K562 (cell line): Measurements from ENCODE around the gene TRMT10B. TPM values are rescaled to one million over a fixed set of nuclear protein-coding genes. Genes with fewer than 3 reads are reported as not detected.

Experiments used
- CREM ChIP-seq: IDR thresholded peaks from 2 replicates; pipeline ENCODE4 v1.6.1; 2014; ENCODE audit warnings: antibody characterized with exemption, low read depth
- CTCF ChIP-seq, 3 experiments: IDR thresholded peaks in 2 of 3; conservative IDR thresholded peaks in 1 of 3; 2 replicates each; pipeline ENCODE4 v1.5.1; 2011 to 2012; ENCODE audit warnings: low read length in 3 of 3, mild to moderate bottlenecking in 3 of 3, control low read depth in 2 of 3, improper control_type of control experiment in 1 of 3, inconsistent platforms in 1 of 3, low read depth in 1 of 3, mixed read lengths in 1 of 3, moderate library complexity in 1 of 3; ENCODE audit not compliant: insufficient read depth in 2 of 3
- E2F5 ChIP-seq: sonication (generic); formaldehyde crosslinking; IDR thresholded peaks from 2 replicates; pipeline ENCODE4 v1.8.0; 2022; ENCODE audit warnings: mild to moderate bottlenecking, missing genetic modification reagents
- HDAC2 ChIP-seq: fragments of 450-650 bp; IDR thresholded peaks from 2 replicates; pipeline ENCODE4 v1.6.1; 2016; ENCODE audit warnings: mild to moderate bottlenecking
- HNRNPH1 ChIP-seq: fragments of 200-400 bp; formaldehyde crosslinking; optimal IDR thresholded peaks from 2 replicates; pipeline ENCODE3; 2017; ENCODE audit warnings: low read depth, mild to moderate bottlenecking, low read length, moderate library complexity
- ILF3 ChIP-seq: fragments of 450-650 bp; IDR thresholded peaks from 2 replicates; pipeline ENCODE4 v1.6.1; 2018; ENCODE audit warnings: antibody characterized with exemption, mild to moderate bottlenecking, moderate library complexity, borderline replicate concordance
- KAT2B ChIP-seq: IDR thresholded peaks from one replicate; pipeline ENCODE4 v1.6.1; 2012; ENCODE audit warnings: low read depth, mild to moderate bottlenecking, control low read depth, inconsistent platforms, low read length, moderate library complexity
- KLF16 ChIP-seq: IDR thresholded peaks from 2 replicates; pipeline ENCODE4 v1.6.1; 2016; ENCODE audit warnings: antibody characterized with exemption
- MCM5 ChIP-seq: fragments of 450-650 bp; IDR thresholded peaks from 2 replicates; pipeline ENCODE4 v1.6.1; 2016; ENCODE audit warnings: low read depth
- MEIS2 ChIP-seq: fragments of 450-650 bp; IDR thresholded peaks from 2 replicates; pipeline ENCODE4 v1.6.1; 2014; ENCODE audit warnings: mild to moderate bottlenecking; ENCODE audit not compliant: partially characterized antibody
- NFYB ChIP-seq: IDR thresholded peaks from 2 replicates; pipeline ENCODE4 v1.6.1; 2011; ENCODE audit warnings: mild to moderate bottlenecking, moderate library complexity; ENCODE audit not compliant: insufficient read length; ENCODE audit errors: extremely low read depth
- NR2F6 ChIP-seq: fragments of 450-650 bp; formaldehyde crosslinking; IDR thresholded peaks from 2 replicates; pipeline ENCODE4 v1.4.0; 2020; ENCODE audit warnings: mild to moderate bottlenecking
- PTTG1 ChIP-seq: fragments of 450-650 bp; IDR thresholded peaks from 2 replicates; pipeline ENCODE4 v1.6.1; 2016; ENCODE audit warnings: low read depth, mild to moderate bottlenecking, missing genetic modification characterization, missing compliant biosample characterization
- RAD21 ChIP-seq, 2 experiments: fragments of 250-450 bp in 1 of 2; fragments of 450-650 bp in 1 of 2; sonication (Bioruptor Pico) in 1 of 2; formaldehyde crosslinking in 1 of 2; IDR thresholded peaks in 1 of 2; conservative IDR thresholded peaks in 1 of 2; 2 replicates each; pipeline versions ENCODE4 v1.4.0 to v1.8.0; 2020 to 2022; ENCODE audit warnings: mild to moderate bottlenecking in 2 of 2, moderate library complexity in 1 of 2
- RB1 ChIP-seq: fragments of 450-650 bp; IDR thresholded peaks from 2 replicates; pipeline ENCODE4 v1.6.1; 2017; ENCODE audit warnings: low read depth, mild to moderate bottlenecking
- SMARCC2 ChIP-seq: fragments of 450-650 bp; IDR thresholded peaks from 2 replicates; pipeline ENCODE4 v1.6.1; 2017; ENCODE audit warnings: antibody characterized with exemption, moderate library complexity, mild to moderate bottlenecking, low read depth
- TCF3 ChIP-seq: sonication (generic); formaldehyde crosslinking; IDR thresholded peaks from 2 replicates; pipeline ENCODE4 v1.4.0; 2020; ENCODE audit warnings: mild to moderate bottlenecking, missing genetic modification reagents
- TRIM25 ChIP-seq: fragments of 450-650 bp; IDR thresholded peaks from 2 replicates; pipeline ENCODE4 v1.7.0; 2016; ENCODE audit warnings: borderline replicate concordance
- ZBTB12 ChIP-seq: fragments of 250-450 bp; sonication (Bioruptor Pico); IDR thresholded peaks from 2 replicates; pipeline ENCODE4 v1.4.0; 2020
- ZBTB17 ChIP-seq: fragments of 450-650 bp; formaldehyde crosslinking; IDR thresholded peaks from 2 replicates; pipeline ENCODE4 v1.4.0; 2020; ENCODE audit warnings: mild to moderate bottlenecking
- ZFX ChIP-seq: sonication (generic); formaldehyde crosslinking; IDR thresholded peaks from 2 replicates; pipeline ENCODE4 v1.8.0; 2022; ENCODE audit warnings: mild to moderate bottlenecking, missing genetic modification reagents, moderate library complexity
- ZNF124 ChIP-seq: sonication (generic); formaldehyde crosslinking; IDR thresholded peaks from 2 replicates; pipeline ENCODE4 v1.8.1; 2022; ENCODE audit warnings: missing genetic modification reagents
- ZNF133 ChIP-seq: fragments of 250-450 bp; sonication (Bioruptor Pico); IDR thresholded peaks from 2 replicates; pipeline ENCODE4 v1.4.0; 2020; ENCODE audit warnings: mild to moderate bottlenecking
- ZNF134 ChIP-seq: fragments of 250-450 bp; sonication (Bioruptor Pico); conservative IDR thresholded peaks from 2 replicates; pipeline ENCODE4 v1.4.0; 2020
- polyA plus RNA-seq, 8 experiments: library from polyadenylated mRNA; depleted of rRNA in 4 of 8; stranded (reverse) in 5 of 8; unstranded in 3 of 8; fragments of >200 nt; fragmentation: Nextera tagmentation in 2 of 8; fragmentation: Illumina TruSeq in 1 of 8; extraction: Ambion mirVana in 2 of 8; extraction: Trizol in 1 of 8; gene quantifications; 2 replicates each; pipeline versions ENCODE4 v1.2.1 to v1.2.3, GENCODE V29; 2011 to 2014; ENCODE audit warnings: inconsistent platforms in 1 of 8, missing spikeins in 1 of 8
- total RNA-seq, 7 experiments: library from RNA; depleted of rRNA in 6 of 7; stranded (reverse); fragments of >200 nt in 6 of 7; fragmentation: Illumina TruSeq in 2 of 7; extraction: Trizol in 2 of 7; gene quantifications; 2 replicates each; pipeline versions ENCODE4 v1.2.1 to v1.2.3, GENCODE V29; 2011 to 2021; ENCODE audit warnings: low replicate concordance in 1 of 7

The TRMT10B gene
- total and polyA plus RNA-seq, 9 of the 15 experiments (the other 6 are each of a cell fraction or from before 2014, with no cell fraction given): 2.9 to 13.4 (median 7.0) TPM

GRCh38 chr9:37800631-37801286 lies 47.2 kb downstream of the TRMT10B start, which contains the start of gene DCAF10 (continued):
- peak in 1 of 2 experiments; percentile 18; a peak in 2 of 4 replicates for TF ChIP-seq RAD21 (CRISPR knock-in tag; conservative IDR thresholded peaks at IDR 0.05 in 1 of 2, IDR thresholded peaks at IDR 0.05 in 1 of 2)
- TF ChIP-seq KAT2B: no peak
- peak; percentile 98 for TF ChIP-seq RB1
- no peak for TF ChIP-seq SMARCC2
- TF ChIP-seq ZNF124 (CRISPR knock-in tag): 0 out of 2 replicates have a peak, but pooled peaks have one; percentile 57
- 0 out of 2 replicates have a peak, but pooled peaks have one; percentile 5 for TF ChIP-seq E2F5 (CRISPR knock-in tag)
- peak; percentile 64; the same call in 1 of the 2 replicates for TF ChIP-seq ZBTB17 (CRISPR knock-in tag)
- peak; percentile 54 for TF ChIP-seq TCF3 (CRISPR knock-in tag)
- peak; percentile 93 for TF ChIP-seq ZFX
- TF ChIP-seq CREM: peak; percentile 84
- TF ChIP-seq NFYB: no peak
- no peak for TF ChIP-seq ZBTB12 (CRISPR knock-in tag)
- TF ChIP-seq ZNF133 (CRISPR knock-in tag): no peak
- TF ChIP-seq HNRNPH1: no peak
- TF ChIP-seq TRIM25: no peak
- TF ChIP-seq PTTG1 (tag): no peak
- peak; percentile 45; the same call in 1 of the 2 replicates for TF ChIP-seq KLF16
- no peak for TF ChIP-seq MCM5
- TF ChIP-seq ILF3: peak; percentile 49; the same call in 1 of the 2 replicates
- no peak for TF ChIP-seq MEIS2
- 0 out of 2 replicates have a peak, but pooled peaks have one; percentile 64 for TF ChIP-seq NR2F6 (CRISPR knock-in tag)
- TF ChIP-seq CTCF (IDR thresholded peaks at IDR 0.05 in 2 of 3, conservative IDR thresholded peaks at IDR 0.05 in 1 of 3; ENCODE audit: insufficient read depth in 2 of 3, low read depth in 1 of 3, low read length in 3 of 3): peak in 2 of 3 experiments; percentile 23 to 25; a peak in 2 of 6 replicates
- peak; percentile 69; the same call in 1 of the 2 replicates for TF ChIP-seq HDAC2
- no peak for TF ChIP-seq ZNF134 (CRISPR knock-in tag)
